ENCODE results near the gene FBXW8.

The FBXW8 gene

GRCh38 chr12:116920939-116921338 lies 10.2 kb downstream of the FBXW8 start:
- DNase-seq, result no peak
- H3K27ac ChIP-seq (ENCODE audit: insufficient read depth, low read length, poor library complexity, severe bottlenecking), result no peak overlapping the region
- peaks cover 23% of the 10 kb centered on the region for H3K4me1 ChIP-seq (ENCODE audit: control insufficient read depth, insufficient read depth, low read length, poor library complexity, severe bottlenecking)
- H3K27me3 ChIP-seq (replicated peaks; ENCODE audit: control insufficient read depth, insufficient read depth, low read length, poor library complexity, severe bottlenecking), result no peaks in the 10 kb centered on the region
- no peak overlapping the region for H3K4me3 ChIP-seq (ENCODE audit: insufficient read depth, low read depth, low read length, poor library complexity, severe bottlenecking)
- no peaks in the 10 kb centered on the region for H3K9me3 ChIP-seq (ENCODE audit: control insufficient read depth, low read length)
- no peaks in the 10 kb centered on the region for H3K36me3 ChIP-seq (ENCODE audit: control insufficient read depth, insufficient read depth, low read length)

- Histone ChIP-seq H3K27ac (ENCODE audit: insufficient read depth, low read length, poor library complexity, severe bottlenecking) (no peak overlapping the region), H3K4me3 (ENCODE audit: insufficient read depth, low read depth, low read length, poor library complexity, severe bottlenecking) (no peak overlapping the region), H3K36me3 (ENCODE audit: control insufficient read depth, insufficient read depth, low read length) (no peaks in the 10 kb centered on the region), H3K4me1 (ENCODE audit: control insufficient read depth, insufficient read depth, low read length, poor library complexity, severe bottlenecking) (peaks cover 23% of the 10 kb centered on the region), H3K27me3 (replicated peaks; ENCODE audit: control insufficient read depth, insufficient read depth, low read length, poor library complexity, severe bottlenecking) (no peaks in the 10 kb centered on the region), H3K9me3 (ENCODE audit: control insufficient read depth, low read length) (no peaks in the 10 kb centered on the region)
- DNase-seq, result no peak
Observed at GRCh38 chr12:116922194-116922897, 11.6 kb downstream of the FBXW8 start.

GRCh38 chr12:116924558-116925453 lies 14.1 kb downstream of the FBXW8 start:
- no peak overlapping the region for H3K4me3 ChIP-seq (ENCODE audit: insufficient read depth, low read depth, low read length, poor library complexity, severe bottlenecking)
- no peaks in the 10 kb centered on the region for H3K27me3 ChIP-seq (replicated peaks; ENCODE audit: control insufficient read depth, insufficient read depth, low read length, poor library complexity, severe bottlenecking)
- H3K9me3 ChIP-seq (ENCODE audit: control insufficient read depth, low read length), result no peaks in the 10 kb centered on the region
- peaks cover 23% of the 10 kb centered on the region for H3K4me1 ChIP-seq (ENCODE audit: control insufficient read depth, insufficient read depth, low read length, poor library complexity, severe bottlenecking)
- DNase-seq, result peak; percentile 30 to 59 (median 32)
- no peak overlapping the region for H3K27ac ChIP-seq (ENCODE audit: insufficient read depth, low read length, poor library complexity, severe bottlenecking)
- no peaks in the 10 kb centered on the region for H3K36me3 ChIP-seq (ENCODE audit: control insufficient read depth, insufficient read depth, low read length)

- Histone ChIP-seq H3K4me1 (ENCODE audit: control insufficient read depth, insufficient read depth, low read length, poor library complexity, severe bottlenecking) (peaks cover 23% of the 10 kb centered on the region), H3K36me3 (ENCODE audit: control insufficient read depth, insufficient read depth, low read length) (no peaks in the 10 kb centered on the region), H3K4me3 (ENCODE audit: insufficient read depth, low read depth, low read length, poor library complexity, severe bottlenecking) (no peak overlapping the region), H3K27ac (ENCODE audit: insufficient read depth, low read length, poor library complexity, severe bottlenecking) (no peak overlapping the region), H3K27me3 (replicated peaks; ENCODE audit: control insufficient read depth, insufficient read depth, low read length, poor library complexity, severe bottlenecking) (no peaks in the 10 kb centered on the region), H3K9me3 (ENCODE audit: control insufficient read depth, low read length) (no peaks in the 10 kb centered on the region)
- no peak for DNase-seq
Observed at GRCh38 chr12:116926283-116927243, 15.8 kb downstream of the FBXW8 start.

- H3K4me1 ChIP-seq (ENCODE audit: control insufficient read depth, insufficient read depth, low read length, poor library complexity, severe bottlenecking), result peaks cover 18% of the 10 kb centered on the region
- no peaks in the 10 kb centered on the region for H3K9me3 ChIP-seq (ENCODE audit: control insufficient read depth, low read length)
- DNase-seq, result no peak
- no peak overlapping the region for H3K4me3 ChIP-seq (ENCODE audit: insufficient read depth, low read depth, low read length, poor library complexity, severe bottlenecking)
- no peaks in the 10 kb centered on the region for H3K36me3 ChIP-seq (ENCODE audit: control insufficient read depth, insufficient read depth, low read length)
- H3K27me3 ChIP-seq (replicated peaks; ENCODE audit: control insufficient read depth, insufficient read depth, low read length, poor library complexity, severe bottlenecking), result no peaks in the 10 kb centered on the region
- H3K27ac ChIP-seq (ENCODE audit: insufficient read depth, low read length, poor library complexity, severe bottlenecking), result no peak overlapping the region
Observed at GRCh38 chr12:116927244-116927940, 16.6 kb downstream of the FBXW8 start.

- DNase-seq, result no peak
- H3K4me3 ChIP-seq (ENCODE audit: insufficient read depth, low read depth, low read length, poor library complexity, severe bottlenecking), result no peak overlapping the region
- no peaks in the 10 kb centered on the region for H3K27me3 ChIP-seq (replicated peaks; ENCODE audit: control insufficient read depth, insufficient read depth, low read length, poor library complexity, severe bottlenecking)
- H3K4me1 ChIP-seq (ENCODE audit: control insufficient read depth, insufficient read depth, low read length, poor library complexity, severe bottlenecking), result peaks cover 16% of the 10 kb centered on the region
- no peaks in the 10 kb centered on the region for H3K36me3 ChIP-seq (ENCODE audit: control insufficient read depth, insufficient read depth, low read length)
- no peak overlapping the region for H3K27ac ChIP-seq (ENCODE audit: insufficient read depth, low read length, poor library complexity, severe bottlenecking)
- H3K9me3 ChIP-seq (ENCODE audit: control insufficient read depth, low read length), result no peaks in the 10 kb centered on the region
Observed at GRCh38 chr12:116928504-116928903, 17.8 kb downstream of the FBXW8 start.

- no peak for DNase-seq
- Histone ChIP-seq H3K4me1 (ENCODE audit: control insufficient read depth, insufficient read depth, low read length, poor library complexity, severe bottlenecking) (peaks cover 6% of the 10 kb centered on the region), H3K9me3 (ENCODE audit: control insufficient read depth, low read length) (no peaks in the 10 kb centered on the region), H3K36me3 (ENCODE audit: control insufficient read depth, insufficient read depth, low read length) (no peaks in the 10 kb centered on the region), H3K27ac (ENCODE audit: insufficient read depth, low read length, poor library complexity, severe bottlenecking) (no peak overlapping the region), H3K4me3 (ENCODE audit: insufficient read depth, low read depth, low read length, poor library complexity, severe bottlenecking) (no peak overlapping the region), H3K27me3 (replicated peaks; ENCODE audit: control insufficient read depth, insufficient read depth, low read length, poor library complexity, severe bottlenecking) (no peaks in the 10 kb centered on the region)
Observed at GRCh38 chr12:116929885-116930284, 19.1 kb downstream of the FBXW8 start.

- Histone ChIP-seq H3K36me3 (ENCODE audit: control insufficient read depth, insufficient read depth, low read length) (no peaks in the 10 kb centered on the region), H3K9me3 (ENCODE audit: control insufficient read depth, low read length) (no peaks in the 10 kb centered on the region), H3K4me3 (ENCODE audit: insufficient read depth, low read depth, low read length, poor library complexity, severe bottlenecking) (no peak overlapping the region), H3K27me3 (replicated peaks; ENCODE audit: control insufficient read depth, insufficient read depth, low read length, poor library complexity, severe bottlenecking) (no peaks in the 10 kb centered on the region), H3K27ac (ENCODE audit: insufficient read depth, low read length, poor library complexity, severe bottlenecking) (no peak overlapping the region), H3K4me1 (ENCODE audit: control insufficient read depth, insufficient read depth, low read length, poor library complexity, severe bottlenecking) (no peaks in the 10 kb centered on the region)
- DNase-seq, result no peak
Observed at GRCh38 chr12:116931665-116932064, 20.9 kb downstream of the FBXW8 start.

GRCh38 chr12:116933091-116933490 lies 22.3 kb downstream of the FBXW8 start:
- Histone ChIP-seq H3K9me3 (ENCODE audit: control insufficient read depth, low read length) (no peaks in the 10 kb centered on the region), H3K27me3 (replicated peaks; ENCODE audit: control insufficient read depth, insufficient read depth, low read length, poor library complexity, severe bottlenecking) (no peaks in the 10 kb centered on the region), H3K4me3 (ENCODE audit: insufficient read depth, low read depth, low read length, poor library complexity, severe bottlenecking) (no peak overlapping the region), H3K36me3 (ENCODE audit: control insufficient read depth, insufficient read depth, low read length) (no peaks in the 10 kb centered on the region), H3K4me1 (ENCODE audit: control insufficient read depth, insufficient read depth, low read length, poor library complexity, severe bottlenecking) (no peaks in the 10 kb centered on the region), H3K27ac (ENCODE audit: insufficient read depth, low read length, poor library complexity, severe bottlenecking) (no peak overlapping the region)
- no peak for DNase-seq
